Measurements from ENCODE around the gene RASGRP4.
A peak's percentile ranks its signal among the peaks of the same experiment; 100 is the strongest.
"Not testable (repeated sequence)": the region's sequence is repeated elsewhere in the genome, so short reads cannot be mapped to it uniquely, and the experiment has no call there.

The RASGRP4 gene

DNA sequence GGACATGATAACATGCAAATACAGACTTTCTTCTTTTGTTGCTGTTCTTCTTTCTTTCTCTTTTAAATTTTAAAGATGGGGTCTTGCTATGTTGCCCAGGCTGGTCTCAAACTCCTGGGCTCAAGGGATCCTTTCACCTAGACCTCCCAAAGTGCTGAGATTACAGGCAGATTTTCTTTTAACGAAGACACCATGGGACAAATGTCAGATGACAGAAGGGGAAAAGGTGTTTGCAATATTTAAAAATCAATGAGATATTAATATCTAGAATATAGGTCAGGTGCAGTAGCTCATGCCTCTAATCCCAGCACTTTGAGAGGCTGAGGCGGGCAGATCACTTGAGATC, 3.8 kb upstream of the RASGRP4 start:
- Histone ChIP-seq H3K27me3 (ENCODE audit: control insufficient read depth in 1 of 2, insufficient read depth in 2 of 2, low read length in 2 of 2) (peaks cover 16 to 18% of the 10 kb centered on the region in 2 donors), H3K27ac (ENCODE audit: low read length) (no peak overlapping the region), H3K4me3 (ENCODE audit: low read length in 2 of 2) (no peak overlapping the region), H3K9ac (ENCODE audit: low read length in 2 of 2) (no peak overlapping the region), H3K9me3 (ENCODE audit: control insufficient read depth in 2 of 2, low read length in 2 of 2) (no peaks in the 10 kb centered on the region), H3K4me1 (ENCODE audit: control insufficient read depth, insufficient read depth, low read length) (no peaks in the 10 kb centered on the region), H3K36me3 (ENCODE audit: control insufficient read depth in 2 of 2, insufficient read depth in 2 of 2, low read length in 2 of 2) (no peaks in the 10 kb centered on the region)

GRCh38 chr19:38429055-38429810, 3.2 kb upstream of the RASGRP4 start:
- H3K9ac ChIP-seq (ENCODE audit: low read length in 2 of 2): no peak overlapping the region
- H3K27me3 ChIP-seq (ENCODE audit: control insufficient read depth in 1 of 2, insufficient read depth in 2 of 2, low read length in 2 of 2): peaks cover 10 to 13% of the 10 kb centered on the region in 2 donors
- H3K27ac ChIP-seq (ENCODE audit: low read length): no peak overlapping the region
- no peaks in the 10 kb centered on the region for H3K9me3 ChIP-seq (ENCODE audit: control insufficient read depth in 2 of 2, low read length in 2 of 2)
- no peaks in the 10 kb centered on the region for H3K4me1 ChIP-seq (ENCODE audit: control insufficient read depth, insufficient read depth, low read length)
- no peaks in the 10 kb centered on the region for H3K36me3 ChIP-seq (ENCODE audit: control insufficient read depth in 2 of 2, insufficient read depth in 2 of 2, low read length in 2 of 2)
- H3K4me3 ChIP-seq (ENCODE audit: low read length in 2 of 2): no peak overlapping the region

- H3K4me3 ChIP-seq (ENCODE audit: low read length in 2 of 2); H3K4me1 ChIP-seq (ENCODE audit: control insufficient read depth, insufficient read depth, low read length); H3K36me3 ChIP-seq (ENCODE audit: control insufficient read depth in 2 of 2, insufficient read depth in 2 of 2, low read length in 2 of 2); H3K27me3 ChIP-seq (ENCODE audit: control insufficient read depth in 1 of 2, insufficient read depth in 2 of 2, low read length in 2 of 2); H3K9me3 ChIP-seq (ENCODE audit: control insufficient read depth in 2 of 2, low read length in 2 of 2); H3K9ac ChIP-seq (ENCODE audit: low read length in 2 of 2); H3K27ac ChIP-seq (ENCODE audit: low read length): not testable (repeated sequence)
These were observed 1.1 kb upstream of the RASGRP4 start for GRCh38 chr19:38427035-38427677.

- Histone ChIP-seq H3K27me3 (ENCODE audit: control insufficient read depth in 1 of 2, insufficient read depth in 2 of 2, low read length in 2 of 2) (peaks cover 0 to 7% of the 10 kb centered on the region in 2 donors), H3K4me1 (ENCODE audit: control insufficient read depth, insufficient read depth, low read length) (no peaks in the 10 kb centered on the region), H3K36me3 (ENCODE audit: control insufficient read depth in 2 of 2, insufficient read depth in 2 of 2, low read length in 2 of 2) (no peaks in the 10 kb centered on the region), H3K27ac (ENCODE audit: low read length) (no peak overlapping the region), H3K9me3 (ENCODE audit: control insufficient read depth in 2 of 2, low read length in 2 of 2) (no peaks in the 10 kb centered on the region), H3K4me3 (ENCODE audit: low read length in 2 of 2) (peak overlapping the region in 1 of 2 donors; percentile 35), H3K9ac (ENCODE audit: low read length in 2 of 2) (no peak overlapping the region)
These were observed 703 bp downstream of the RASGRP4 start for GRCh38 chr19:38425222-38425809.

DNA sequence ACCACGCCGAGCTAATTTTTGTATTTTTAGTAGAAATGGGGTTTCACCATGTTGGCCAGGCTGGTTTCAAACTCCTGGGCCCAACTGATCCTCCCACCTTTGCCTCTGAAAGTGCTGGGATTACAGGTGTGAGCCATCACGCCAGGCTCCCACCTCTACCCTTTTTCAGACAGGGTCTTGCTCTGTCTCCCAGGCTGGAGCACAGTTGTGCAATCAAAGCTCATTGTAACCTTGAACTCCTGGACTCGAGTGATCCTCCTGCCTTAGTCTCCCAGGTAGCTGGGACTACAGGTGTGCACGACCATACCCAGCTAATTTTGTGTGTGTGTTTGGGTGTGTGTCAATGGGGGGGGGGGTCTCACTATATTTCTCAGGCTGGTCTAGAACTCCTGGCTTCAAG, 1.7 kb downstream of the RASGRP4 start:
- Histone ChIP-seq H3K27me3 (ENCODE audit: control insufficient read depth in 1 of 2, insufficient read depth in 2 of 2, low read length in 2 of 2) (peaks cover 0 to 7% of the 10 kb centered on the region in 2 donors), H3K36me3 (ENCODE audit: control insufficient read depth in 2 of 2, insufficient read depth in 2 of 2, low read length in 2 of 2) (no peaks in the 10 kb centered on the region), H3K4me1 (ENCODE audit: control insufficient read depth, insufficient read depth, low read length) (no peaks in the 10 kb centered on the region), H3K27ac (ENCODE audit: low read length) (no peak overlapping the region), H3K9me3 (ENCODE audit: control insufficient read depth in 2 of 2, low read length in 2 of 2) (no peaks in the 10 kb centered on the region), H3K4me3 (ENCODE audit: low read length in 2 of 2) (no peak overlapping the region), H3K9ac (ENCODE audit: low read length in 2 of 2) (no peak overlapping the region)

- peaks cover 13 to 19% of the 10 kb centered on the region in 2 donors for H3K27me3 ChIP-seq (ENCODE audit: control insufficient read depth in 1 of 2, insufficient read depth in 2 of 2, low read length in 2 of 2)
- no peak overlapping the region for H3K9ac ChIP-seq (ENCODE audit: low read length in 2 of 2)
- H3K27ac ChIP-seq (ENCODE audit: low read length): no peak overlapping the region
- no peaks in the 10 kb centered on the region for H3K36me3 ChIP-seq (ENCODE audit: control insufficient read depth in 2 of 2, insufficient read depth in 2 of 2, low read length in 2 of 2)
- H3K9me3 ChIP-seq (ENCODE audit: control insufficient read depth in 2 of 2, low read length in 2 of 2): no peaks in the 10 kb centered on the region
- H3K4me3 ChIP-seq (ENCODE audit: low read length in 2 of 2): no peak overlapping the region
- H3K4me1 ChIP-seq (ENCODE audit: control insufficient read depth, insufficient read depth, low read length): peaks cover 8% of the 10 kb centered on the region
These were observed 3.6 kb downstream of the RASGRP4 start for GRCh38 chr19:38422438-38422837.

DNA sequence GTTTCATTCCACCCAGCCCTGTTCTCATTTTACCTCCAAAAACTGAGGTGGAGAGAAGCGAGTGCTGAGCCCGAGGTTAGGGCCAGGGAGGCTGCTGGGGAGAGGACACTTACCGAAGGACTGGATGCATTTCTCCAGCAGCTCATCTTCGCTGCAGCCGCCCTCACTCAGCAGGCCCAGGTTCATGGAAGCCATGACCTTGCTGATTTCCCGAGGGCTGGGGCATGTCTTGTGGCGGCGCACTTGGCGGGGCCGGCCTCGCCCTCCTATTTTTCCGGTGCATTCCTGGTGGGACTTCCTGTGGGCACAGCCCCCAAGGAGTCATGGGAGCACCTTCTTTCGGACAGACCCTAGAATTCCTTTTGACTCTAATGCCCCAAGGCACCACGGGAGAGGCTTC, 4.2 kb downstream of the RASGRP4 start:
- Histone ChIP-seq H3K9me3 (ENCODE audit: control insufficient read depth in 2 of 2, low read length in 2 of 2) (no peaks in the 10 kb centered on the region), H3K9ac (ENCODE audit: low read length in 2 of 2) (no peak overlapping the region), H3K27me3 (ENCODE audit: control insufficient read depth in 1 of 2, insufficient read depth in 2 of 2, low read length in 2 of 2) (peaks cover 15 to 23% of the 10 kb centered on the region in 2 donors), H3K4me1 (ENCODE audit: control insufficient read depth, insufficient read depth, low read length) (peaks cover 8% of the 10 kb centered on the region), H3K27ac (ENCODE audit: low read length) (no peak overlapping the region), H3K36me3 (ENCODE audit: control insufficient read depth in 2 of 2, insufficient read depth in 2 of 2, low read length in 2 of 2) (no peaks in the 10 kb centered on the region), H3K4me3 (ENCODE audit: low read length in 2 of 2) (no peak overlapping the region)

- H3K27me3 ChIP-seq (ENCODE audit: control insufficient read depth in 1 of 2, insufficient read depth in 2 of 2, low read length in 2 of 2): peaks cover 15 to 23% of the 10 kb centered on the region in 2 donors
- H3K9me3 ChIP-seq (ENCODE audit: control insufficient read depth in 2 of 2, low read length in 2 of 2): no peaks in the 10 kb centered on the region
- no peaks in the 10 kb centered on the region for H3K36me3 ChIP-seq (ENCODE audit: control insufficient read depth in 2 of 2, insufficient read depth in 2 of 2, low read length in 2 of 2)
- no peak overlapping the region for H3K27ac ChIP-seq (ENCODE audit: low read length)
- H3K4me3 ChIP-seq (ENCODE audit: low read length in 2 of 2): no peak overlapping the region
- H3K9ac ChIP-seq (ENCODE audit: low read length in 2 of 2): no peak overlapping the region
- H3K4me1 ChIP-seq (ENCODE audit: control insufficient read depth, insufficient read depth, low read length): peaks cover 8% of the 10 kb centered on the region
These were observed 5.1 kb downstream of the RASGRP4 start for GRCh38 chr19:38420935-38421334.

- Histone ChIP-seq H3K4me3 (ENCODE audit: low read length in 2 of 2) (peak overlapping the region; percentile 27 to 44), H3K4me1 (ENCODE audit: control insufficient read depth, insufficient read depth, low read length) (peaks cover 8% of the 10 kb centered on the region), H3K27ac (ENCODE audit: low read length) (no peak overlapping the region), H3K9ac (ENCODE audit: low read length in 2 of 2) (no peak overlapping the region), H3K27me3 (ENCODE audit: control insufficient read depth in 1 of 2, insufficient read depth in 2 of 2, low read length in 2 of 2) (peaks cover 18 to 21% of the 10 kb centered on the region in 2 donors), H3K9me3 (ENCODE audit: control insufficient read depth in 2 of 2, low read length in 2 of 2) (no peaks in the 10 kb centered on the region), H3K36me3 (ENCODE audit: control insufficient read depth in 2 of 2, insufficient read depth in 2 of 2, low read length in 2 of 2) (no peaks in the 10 kb centered on the region)
These were observed 8.2 kb downstream of the RASGRP4 start for GRCh38 chr19:38417544-38418506.

GRCh38 chr19:38417146-38417543, 8.9 kb downstream of the RASGRP4 start:
- Histone ChIP-seq H3K36me3 (ENCODE audit: control insufficient read depth in 2 of 2, insufficient read depth in 2 of 2, low read length in 2 of 2) (no peaks in the 10 kb centered on the region), H3K9ac (ENCODE audit: low read length in 2 of 2) (no peak overlapping the region), H3K27me3 (ENCODE audit: control insufficient read depth in 1 of 2, insufficient read depth in 2 of 2, low read length in 2 of 2) (peaks cover 18 to 23% of the 10 kb centered on the region in 2 donors), H3K9me3 (ENCODE audit: control insufficient read depth in 2 of 2, low read length in 2 of 2) (no peaks in the 10 kb centered on the region), H3K4me1 (ENCODE audit: control insufficient read depth, insufficient read depth, low read length) (peaks cover 8% of the 10 kb centered on the region), H3K27ac (ENCODE audit: low read length) (no peak overlapping the region), H3K4me3 (ENCODE audit: low read length in 2 of 2) (no peak overlapping the region)

Measured in stomach smooth muscle (tissue), 2 donors.